NT2/D1 (cell line): Measurements from ENCODE around the gene LRRN4.

Experiments
- SUZ12 ChIP-seq: IDR thresholded peaks from 2 replicates; pipeline ENCODE4 v1.6.1; 2011; ENCODE audit not compliant: insufficient read length, insufficient read depth; ENCODE audit errors: extremely low read depth
- YY1 ChIP-seq: IDR thresholded peaks from 2 replicates; pipeline ENCODE4 v1.6.1; 2011; ENCODE audit not compliant: insufficient read length, insufficient read depth
- ZNF274 ChIP-seq: IDR thresholded peaks from 2 replicates; pipeline ENCODE4 v1.6.1; 2011; ENCODE audit warnings: mild to moderate bottlenecking, low read depth, low read length

DNA sequence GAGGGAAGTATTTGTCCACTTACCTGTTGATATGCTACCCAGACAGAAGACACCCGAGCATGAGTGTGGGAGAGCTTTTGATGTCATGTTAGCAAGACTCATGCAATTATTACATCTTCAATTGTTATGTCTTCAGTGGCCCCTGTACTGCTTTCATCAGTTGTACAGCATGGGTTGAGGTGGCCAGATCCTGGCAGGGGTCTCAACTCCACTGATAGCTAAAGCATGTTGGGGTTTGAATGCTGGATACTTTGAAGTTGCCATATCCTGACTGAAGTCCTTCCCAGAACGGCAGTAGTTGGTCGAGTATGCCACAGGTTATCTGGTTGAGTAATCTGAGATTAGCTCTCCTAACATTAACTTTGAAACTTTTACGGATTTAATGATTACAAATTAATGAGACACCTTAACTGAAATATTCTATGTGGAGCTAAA is 46.7 kb downstream of the LRRN4 start:
- TF ChIP-seq ZNF274 (no peak), SUZ12 (no peak), YY1 (no peak)
